Measurements from ENCODE around the gene NIT1. TPM values are rescaled to one million over a fixed set of nuclear protein-coding genes. Genes with fewer than 3 reads are reported as not detected.

NIT1 gene
- total and polyA plus RNA-seq, 9 of the 15 experiments (the other 6 are each of a cell fraction or from before 2014, with no cell fraction given), result 18.4 to 76.0 (median 33.7) TPM

GRCh38 chr1:161133220-161133740, 15.4 kb downstream of the NIT1 start (continued):
- TF ChIP-seq SMARCA5 (IDR thresholded peaks at IDR 0.05) (no peak), TCF15 (CRISPR knock-in tag; IDR thresholded peaks at IDR 0.05) (no peak), ETV5 (CRISPR knock-in tag; IDR thresholded peaks at IDR 0.05; ENCODE audit: low read depth) (no peak), PHF21A (IDR thresholded peaks at IDR 0.05; ENCODE audit: borderline replicate concordance, low read depth) (no peak), PML (IDR thresholded peaks at IDR 0.05; ENCODE audit: low read length) (no peak), L3MBTL2 (IDR thresholded peaks at IDR 0.05) (no peak), TSHZ1 (CRISPR knock-in tag; IDR thresholded peaks at IDR 0.05) (no peak), POLR2AphosphoS2 (IDR thresholded peaks at IDR 0.05; ENCODE audit: low read length) (no peak), GABPB1 (CRISPR knock-in tag; IDR thresholded peaks at IDR 0.05) (no peak), CREB3L1 (IDR thresholded peaks at IDR 0.05; ENCODE audit: borderline replicate concordance, low read depth) (no peak), ZBTB1 (CRISPR knock-in tag; IDR thresholded peaks at IDR 0.05; ENCODE audit: borderline replicate concordance, low read depth) (0 out of 2 replicates have a peak, but pooled peaks have one; percentile 10), SIN3B (IDR thresholded peaks at IDR 0.05; ENCODE audit: low read depth) (no peak), PHF20 (IDR thresholded peaks at IDR 0.05; ENCODE audit: partially characterized antibody) (no peak), TRIM25 (IDR thresholded peaks at IDR 0.05; ENCODE audit: borderline replicate concordance) (0 out of 2 replicates have a peak, but pooled peaks have one; percentile 55), CREB1 (IDR thresholded peaks at IDR 0.05) (no peak), CREB1 (CRISPR knock-in tag; IDR thresholded peaks at IDR 0.05) (no peak), NR2C2 (CRISPR knock-in tag; IDR thresholded peaks at IDR 0.05) (no peak), NR2C2 (tag; IDR thresholded peaks at IDR 0.05) (no peak), SUPT5H (IDR thresholded peaks at IDR 0.05) (no peak), BRCA1 (IDR thresholded peaks at IDR 0.05) (no peak), BRCA1 (CRISPR knock-in tag; IDR thresholded peaks at IDR 0.05) (0 out of 2 replicates have a peak, but pooled peaks have one; percentile 34)

Measured in K562 (cell line).